Sigmoid colon (tissue), 7 donors: ENCODE results near the gene CSF2RB. TPM values are rescaled to one million over a fixed set of nuclear protein-coding genes. Genes with fewer than 3 reads are reported as not detected.

ENCODE experiments used
- DNase-seq: peaks from one replicate; pipeline ENCODE4 v3.0.0-alpha.2; 2019
- H3K27ac ChIP-seq, 4 donors: fragments of 200-600 bp; sonication (generic); one replicate each; pipeline ENCODE4 v1.5.1; 2016 to 2019; ENCODE audit warnings: mild to moderate bottlenecking in 1 of 4
- H3K27me3 ChIP-seq, 3 donors: fragments of 200-600 bp; sonication (generic); one replicate each; pipeline ENCODE4 v1.5.1; 2019; ENCODE audit warnings: mild to moderate bottlenecking in 1 of 3
- H3K36me3 ChIP-seq, 4 donors: fragments of 200-600 bp; sonication (generic); one replicate each; pipeline ENCODE4 v1.5.1; 2016 to 2019
- H3K4me1 ChIP-seq, 4 donors: fragments of 200-600 bp; sonication (generic); one replicate each; pipeline ENCODE4 v1.5.1; 2017 to 2019
- H3K4me3 ChIP-seq, 4 donors: fragments of 200-600 bp; sonication (generic); one replicate each; pipeline ENCODE4 v1.5.1; 2017 to 2019; ENCODE audit warnings: mild to moderate bottlenecking in 2 of 4, moderate library complexity in 1 of 4
- H3K9me3 ChIP-seq, 4 donors: fragments of 200-600 bp in 3 of 4; sonication (generic) in 3 of 4; one replicate each; pipeline versions ENCODE4 v1.5.1 to v1.6.1; 2013 to 2019
- EP300 ChIP-seq, 4 donors: sonication (generic); formaldehyde crosslinking; IDR thresholded peaks; one replicate each; pipeline ENCODE4 v1.6.1; 2017; ENCODE audit warnings: antibody characterized with exemption in 4 of 4
- POLR2A ChIP-seq, 2 donors: fragments of 450-650 bp; IDR thresholded peaks; one replicate each; pipeline ENCODE4 v1.6.1; 2016; ENCODE audit warnings: antibody characterized with exemption in 2 of 2, mild to moderate bottlenecking in 2 of 2, moderate library complexity in 2 of 2
- POLR2AphosphoS5 ChIP-seq, 4 donors: sonication (generic); formaldehyde crosslinking; IDR thresholded peaks; one replicate each; pipeline ENCODE4 v1.6.1; 2017; ENCODE audit warnings: antibody characterized with exemption in 4 of 4
- WGBS, 2 donors: extraction: QIAGEN DNeasy Blood & Tissue Kit; methylation state at CpG; one replicate each; pipeline ENCODE4 v1.1.7; 2013; 5-methylcytosine and 5-hydroxymethylcytosine counted together
- intact Hi-C: fragments of 100-400 bp; cut with DNase I; formaldehyde crosslinking; loops from one replicate; pipeline ENCODE4 v1.15.1; 2023
- polyA plus RNA-seq, 3 donors: library from polyadenylated mRNA; stranded (reverse); fragments of 200-250 nt; gene quantifications; one replicate each; pipeline ENCODE4 v1.2.3, GENCODE V29; 2013
- total RNA-seq, 4 donors: library from RNA; depleted of rRNA; stranded (reverse); fragments of >200 nt; gene quantifications; one replicate each; pipeline ENCODE4 v1.1.0, GENCODE V29; 2016
- TF ChIP-seq, protein P1 (sequence below), 4 experiments: fragments of 450-650 bp in 3 of 4; fragments of 200-600 bp in 1 of 4; IDR thresholded peaks; one replicate each; pipeline ENCODE4 v1.5.1; 2016 to 2019; ENCODE audit warnings: antibody characterized with exemption in 4 of 4, mild to moderate bottlenecking in 3 of 4, moderate library complexity in 2 of 4
- donor health status: healthy with polysubstance abuse.
- donor health status: Bipolar disorder and iron deficiency.
- donor health status: healthy.

Gene CSF2RB
- total and polyA plus RNA-seq, 7 donors: 0.60 to 11.4 (median 3.7) TPM

DNA sequence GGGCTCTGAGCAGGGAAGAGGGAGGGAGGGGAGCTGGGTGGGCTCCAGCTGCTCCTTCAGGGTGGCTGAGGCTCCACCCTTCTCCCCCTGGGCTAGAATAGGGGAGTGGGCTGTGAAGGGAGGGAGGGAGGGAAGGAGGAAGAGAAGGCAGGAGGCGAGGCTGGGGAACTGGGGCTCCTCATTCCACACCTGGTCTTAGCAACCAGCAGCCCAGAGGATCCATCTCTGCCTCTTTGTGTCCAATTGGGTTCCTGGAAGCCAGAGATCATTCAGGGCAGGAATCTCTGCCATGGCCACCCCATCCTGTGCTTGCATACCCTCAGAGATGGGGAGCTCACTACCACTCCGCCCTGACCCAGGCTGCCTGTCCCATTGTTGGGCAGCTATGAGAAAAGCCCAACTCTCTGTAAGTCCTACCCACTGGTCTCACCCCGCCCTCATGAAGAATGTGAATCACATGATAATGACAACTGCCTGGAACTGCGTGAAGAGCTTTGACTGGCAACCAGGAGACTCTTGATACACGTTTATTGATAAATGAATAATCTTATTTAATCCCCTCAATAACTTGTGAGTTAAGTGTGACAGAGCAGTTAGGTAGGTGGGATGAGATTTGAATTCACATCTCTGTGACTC, 44.8 kb upstream of the CSF2RB start:
- Histone ChIP-seq H3K27me3 (peaks cover 0 to 33% (median 0%) of the 10 kb centered on the region in 3 donors), H3K4me1 (peaks cover 0 to 5% (median 4%) of the 10 kb centered on the region in 4 donors), H3K27ac (no peak overlapping the region), H3K4me3 (no peak overlapping the region), H3K36me3 (no peaks in the 10 kb centered on the region), H3K9me3 (no peaks in the 10 kb centered on the region)
- no peak for DNase-seq
- no peak for TF ChIP-seq POLR2AphosphoS5 (IDR thresholded peaks at IDR 0.05)
- no peak for TF ChIP-seq EP300 (IDR thresholded peaks at IDR 0.05)
- TF ChIP-seq, protein P1, sequence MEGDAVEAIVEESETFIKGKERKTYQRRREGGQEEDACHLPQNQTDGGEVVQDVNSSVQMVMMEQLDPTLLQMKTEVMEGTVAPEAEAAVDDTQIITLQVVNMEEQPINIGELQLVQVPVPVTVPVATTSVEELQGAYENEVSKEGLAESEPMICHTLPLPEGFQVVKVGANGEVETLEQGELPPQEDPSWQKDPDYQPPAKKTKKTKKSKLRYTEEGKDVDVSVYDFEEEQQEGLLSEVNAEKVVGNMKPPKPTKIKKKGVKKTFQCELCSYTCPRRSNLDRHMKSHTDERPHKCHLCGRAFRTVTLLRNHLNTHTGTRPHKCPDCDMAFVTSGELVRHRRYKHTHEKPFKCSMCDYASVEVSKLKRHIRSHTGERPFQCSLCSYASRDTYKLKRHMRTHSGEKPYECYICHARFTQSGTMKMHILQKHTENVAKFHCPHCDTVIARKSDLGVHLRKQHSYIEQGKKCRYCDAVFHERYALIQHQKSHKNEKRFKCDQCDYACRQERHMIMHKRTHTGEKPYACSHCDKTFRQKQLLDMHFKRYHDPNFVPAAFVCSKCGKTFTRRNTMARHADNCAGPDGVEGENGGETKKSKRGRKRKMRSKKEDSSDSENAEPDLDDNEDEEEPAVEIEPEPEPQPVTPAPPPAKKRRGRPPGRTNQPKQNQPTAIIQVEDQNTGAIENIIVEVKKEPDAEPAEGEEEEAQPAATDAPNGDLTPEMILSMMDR (IDR thresholded peaks at IDR 0.05): no peak
- no peak for TF ChIP-seq POLR2A (IDR thresholded peaks at IDR 0.05)
- intact Hi-C loops: no loop called here
- 50 to 85% methylated on average over 5 of the region's 5 CpGs for WGBS, 2 donors

DNA sequence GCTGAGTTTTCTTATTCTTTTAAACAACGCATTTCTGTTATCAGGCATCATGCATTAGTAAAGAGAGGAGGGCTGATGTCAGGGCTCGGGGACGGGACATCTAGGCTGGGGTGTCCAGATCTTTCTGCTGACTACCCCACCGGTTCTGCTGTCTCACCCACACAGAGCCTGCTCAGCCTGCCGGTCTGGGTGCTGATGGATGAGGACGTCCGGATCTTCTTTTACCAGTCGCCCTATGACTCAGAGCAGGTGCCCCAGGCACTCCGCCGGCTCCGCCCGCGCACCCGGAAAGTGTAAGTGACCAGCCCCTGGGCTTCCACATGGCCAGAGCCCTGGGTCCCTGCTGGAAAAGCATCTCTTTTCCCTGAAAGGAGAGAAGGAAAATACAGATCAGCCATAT, 43.2 kb upstream of the CSF2RB start:
- TF ChIP-seq, protein P1 (IDR thresholded peaks at IDR 0.05): no peak
- no peak for TF ChIP-seq EP300 (IDR thresholded peaks at IDR 0.05)
- no peak for TF ChIP-seq POLR2AphosphoS5 (IDR thresholded peaks at IDR 0.05)
- TF ChIP-seq POLR2A (IDR thresholded peaks at IDR 0.05): no peak
- H3K9me3 ChIP-seq: no peaks in the 10 kb centered on the region
- H3K27me3 ChIP-seq: peaks cover 0 to 33% (median 0%) of the 10 kb centered on the region in 3 donors
- no peaks in the 10 kb centered on the region for H3K36me3 ChIP-seq
- no peak overlapping the region for H3K27ac ChIP-seq
- no peak for DNase-seq
- H3K4me1 ChIP-seq: peaks cover 0 to 13% (median 12%) of the 10 kb centered on the region in 4 donors
- H3K4me3 ChIP-seq: no peak overlapping the region
- WGBS, 2 donors: 74 to 89% methylated on average over 14 of the region's 14 CpGs
- intact Hi-C loops: no loop called here

DNA sequence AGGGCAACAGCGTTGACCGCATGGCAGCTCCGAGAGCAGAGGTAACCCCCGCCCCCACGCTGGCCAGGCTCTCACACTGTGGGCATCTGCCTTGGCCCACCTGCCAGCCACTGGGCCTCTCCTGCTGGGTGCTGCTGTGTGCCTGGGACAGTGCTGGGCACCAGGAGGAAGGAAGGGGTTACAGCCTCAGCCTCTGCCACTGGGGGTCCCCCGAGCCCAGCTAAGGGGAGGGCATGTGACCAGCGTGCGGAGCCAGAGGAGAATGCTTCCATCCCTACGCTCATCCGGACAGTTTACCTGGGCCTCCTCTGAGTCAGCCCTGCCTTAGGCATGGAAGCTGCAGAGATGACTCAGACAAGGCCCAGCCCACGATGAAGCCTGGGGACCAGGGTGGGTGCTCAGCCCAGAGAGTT, 41.8 kb upstream of the CSF2RB start:
- DNase-seq: no peak
- 85 to 86% methylated on average over 11 of the region's 11 CpGs for WGBS, 2 donors
- peaks cover 0 to 13% (median 12%) of the 10 kb centered on the region in 4 donors for H3K4me1 ChIP-seq
- H3K27me3 ChIP-seq: peaks cover 0 to 26% (median 0%) of the 10 kb centered on the region in 3 donors
- H3K4me3 ChIP-seq: no peak overlapping the region
- no peak for TF ChIP-seq POLR2A (IDR thresholded peaks at IDR 0.05)
- TF ChIP-seq, protein P1 (IDR thresholded peaks at IDR 0.05): no peak
- no peaks in the 10 kb centered on the region for H3K9me3 ChIP-seq
- no peaks in the 10 kb centered on the region for H3K36me3 ChIP-seq
- H3K27ac ChIP-seq: no peak overlapping the region
- intact Hi-C loops: no loop called here

DNA sequence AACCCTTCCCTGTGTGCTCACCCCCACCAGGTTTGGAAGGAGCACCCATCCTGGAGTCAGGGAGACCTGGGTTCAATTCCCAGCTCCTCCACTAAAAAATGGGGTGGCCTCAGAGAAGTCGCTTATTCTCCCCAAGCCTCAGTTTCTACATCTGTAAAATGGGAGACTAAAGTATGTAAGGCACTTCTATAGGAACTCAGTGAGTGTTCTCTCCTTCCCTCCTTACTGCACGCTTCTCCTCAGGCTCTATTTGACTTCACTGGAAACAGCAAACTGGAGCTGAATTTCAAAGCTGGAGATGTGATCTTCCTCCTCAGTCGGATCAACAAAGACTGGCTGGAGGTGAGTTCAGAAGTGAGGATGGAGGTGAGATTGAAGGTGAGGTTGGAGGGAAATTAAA, 41.3 kb upstream of the CSF2RB start:
- intact Hi-C loops: no loop called here
- Histone ChIP-seq H3K36me3 (no peaks in the 10 kb centered on the region), H3K4me1 (peaks cover 0 to 13% (median 12%) of the 10 kb centered on the region in 4 donors), H3K9me3 (no peaks in the 10 kb centered on the region), H3K27me3 (peaks cover 0 to 22% (median 0%) of the 10 kb centered on the region in 3 donors), H3K4me3 (no peak overlapping the region), H3K27ac (no peak overlapping the region)
- DNase-seq: no peak
- TF ChIP-seq POLR2AphosphoS5 (IDR thresholded peaks at IDR 0.05) (no peak), EP300 (IDR thresholded peaks at IDR 0.05) (no peak)
- 93 to 99% methylated on average over 3 of the region's 3 CpGs for WGBS, 2 donors

DNA sequence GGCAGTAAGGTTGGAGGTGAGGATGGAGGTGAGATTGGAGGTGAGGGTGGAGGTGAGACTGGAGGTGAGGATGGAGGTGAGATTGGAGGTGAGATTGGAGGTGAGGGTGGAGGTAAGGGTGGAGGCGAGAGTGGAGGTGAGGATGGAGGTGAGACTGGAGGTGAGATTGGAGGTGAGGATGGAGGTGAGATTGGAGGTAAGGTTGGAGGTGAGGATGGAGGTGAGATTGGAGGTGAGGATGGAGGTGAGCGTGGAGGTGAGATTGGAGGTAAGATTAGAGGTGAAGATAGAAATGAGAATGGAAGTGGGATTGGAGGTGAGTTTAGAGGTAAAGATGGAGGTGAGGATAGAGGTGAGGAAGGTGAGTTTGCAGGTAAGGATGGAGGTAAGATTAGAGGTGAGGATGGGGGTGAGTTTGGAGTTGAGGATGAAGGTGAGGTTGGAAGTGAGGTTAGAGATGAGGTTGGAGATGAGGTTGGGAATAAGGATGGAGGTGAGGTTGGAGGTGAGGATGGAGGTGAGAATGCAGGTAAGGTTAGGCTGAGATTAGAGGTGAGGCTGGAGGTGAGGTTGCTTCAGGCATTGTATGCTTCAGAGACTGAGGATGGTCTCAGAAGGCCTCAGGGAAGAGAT, 40.4 kb upstream of the CSF2RB start:
- Histone ChIP-seq H3K9me3 (no peaks in the 10 kb centered on the region), H3K4me1 (peaks cover 0 to 13% (median 12%) of the 10 kb centered on the region in 4 donors), H3K36me3 (no peaks in the 10 kb centered on the region), H3K27ac (no peak overlapping the region), H3K27me3 (peaks cover 0 to 27% (median 0%) of the 10 kb centered on the region in 3 donors), H3K4me3 (no peak overlapping the region)
- intact Hi-C loops: loop anchor here (1.0 kb wide), 1 partner anchor 105 kb away; no protein-coding TSS in a partner anchor
- no peak for DNase-seq
- 96 to 97% methylated on average over 2 of the region's 2 CpGs for WGBS, 2 donors
- no peak for TF ChIP-seq POLR2A (IDR thresholded peaks at IDR 0.05)
- TF ChIP-seq EP300 (IDR thresholded peaks at IDR 0.05): no peak
- TF ChIP-seq, protein P1 (IDR thresholded peaks at IDR 0.05): no peak
- no peak for TF ChIP-seq POLR2AphosphoS5 (IDR thresholded peaks at IDR 0.05)
